ENCODE results near the gene WBP1L.
"Not testable (repeated sequence)": the region's sequence is repeated elsewhere in the genome, so short reads cannot be mapped to it uniquely, and the experiment has no call there.

Gene WBP1L

GRCh38 chr10:102743588-102744373 lies at the start of gene WBP1L:
TSS of gene WBP1L (plus strand) at chr10:102743948. CDS start at chr10:102744054, 106 bp downstream.
- DNase-seq (ENCODE audit: low read depth in 2 of 2) = peak; percentile 89 to 97

- not testable (repeated sequence) for DNase-seq (ENCODE audit: low read depth in 2 of 2)
Measured at GRCh38 chr10:102695401-102695800, 48.3 kb upstream of the WBP1L start.

- DNase-seq (ENCODE audit: low read depth in 2 of 2) = no peak
Measured at GRCh38 chr10:102696736-102697135, 47.0 kb upstream of the WBP1L start.

- no peak for DNase-seq (ENCODE audit: low read depth in 2 of 2)
Measured at GRCh38 chr10:102698894-102699293, 44.9 kb upstream of the WBP1L start.

GRCh38 chr10:102701272-102701671 lies 42.5 kb upstream of the WBP1L start:
- DNase-seq (ENCODE audit: low read depth in 2 of 2) = no peak

GRCh38 chr10:102701796-102702195 lies 42.0 kb upstream of the WBP1L start:
- DNase-seq (ENCODE audit: low read depth in 2 of 2) = no peak

GRCh38 chr10:102702742-102703141 lies 41.0 kb upstream of the WBP1L start:
- DNase-seq (ENCODE audit: low read depth in 2 of 2) = no peak

- no peak for DNase-seq (ENCODE audit: low read depth in 2 of 2)
Measured at GRCh38 chr10:102704915-102705314, 38.8 kb upstream of the WBP1L start.

GRCh38 chr10:102705531-102705930 lies 38.2 kb upstream of the WBP1L start:
- DNase-seq (ENCODE audit: low read depth in 2 of 2) = no peak

GRCh38 chr10:102710609-102711008 lies 33.1 kb upstream of the WBP1L start:
- DNase-seq (ENCODE audit: low read depth in 2 of 2) = no peak

GRCh38 chr10:102712089-102712488 lies 31.7 kb upstream of the WBP1L start:
- DNase-seq (ENCODE audit: low read depth in 2 of 2) = no peak

- DNase-seq (ENCODE audit: low read depth in 2 of 2) = no peak
Measured at GRCh38 chr10:102712843-102713538, 30.8 kb upstream of the WBP1L start.

GRCh38 chr10:102713539-102713813 lies 30.3 kb upstream of the WBP1L start:
- no peak for DNase-seq (ENCODE audit: low read depth in 2 of 2)

GRCh38 chr10:102713814-102714620 lies 29.7 kb upstream of the WBP1L start, which contains the start of gene ARL3:
TSS of gene ARL3 (minus strand) at chr10:102714397. CDS start at chr10:102714275, 122 bp downstream.
- peak; percentile 93 to 96 for DNase-seq (ENCODE audit: low read depth in 2 of 2)

- peak; percentile 16 to 39 for DNase-seq (ENCODE audit: low read depth in 2 of 2)
Measured at GRCh38 chr10:102714621-102715455, 28.9 kb upstream of the WBP1L start, which contains the start of gene SFXN2. TSS of gene SFXN2 (plus strand) at chr10:102714636. CDS start at chr10:102726637, 12,001 bp downstream.

- DNase-seq (ENCODE audit: low read depth in 2 of 2) = no peak
Measured at GRCh38 chr10:102715880-102716279, 27.9 kb upstream of the WBP1L start.

- DNase-seq (ENCODE audit: low read depth in 2 of 2) = not testable (repeated sequence)
Measured at GRCh38 chr10:102716900-102717565, 26.7 kb upstream of the WBP1L start.

GRCh38 chr10:102718220-102718619 lies 25.5 kb upstream of the WBP1L start:
- no peak for DNase-seq (ENCODE audit: low read depth in 2 of 2)

- DNase-seq (ENCODE audit: low read depth in 2 of 2) = no peak
Measured at GRCh38 chr10:102720337-102720736, 23.4 kb upstream of the WBP1L start.

- no peak for DNase-seq (ENCODE audit: low read depth in 2 of 2)
Measured at GRCh38 chr10:102720775-102721301, 22.9 kb upstream of the WBP1L start.

- no peak for DNase-seq (ENCODE audit: low read depth in 2 of 2)
Measured at GRCh38 chr10:102721954-102722353, 21.8 kb upstream of the WBP1L start.

Measured in stimulated activated CD8-positive, alpha-beta memory T cell treated with anti-CD3 and anti-CD28 coated beads, Interleukin-7, amount 100 ng/mL, for 4 hours (primary cell).